SK-N-SH treated with all-trans-retinoic acid at 6 μM for 48 hours (cell line): Measurements from ENCODE around the gene SGIP1.

Source experiments
- ARNTL ChIP-seq: fragments of 450-650 bp; formaldehyde crosslinking; IDR thresholded peaks from 2 replicates; pipeline ENCODE4 v1.5.0; 2020; ENCODE audit warnings: low read depth, mild to moderate bottlenecking, moderate library complexity, borderline replicate concordance
- ESRRG ChIP-seq: fragments of 250-450 bp; sonication (Bioruptor Pico); IDR thresholded peaks from 2 replicates; pipeline ENCODE4 v1.6.1; 2021; ENCODE audit warnings: mild to moderate bottlenecking
- ISL1 ChIP-seq: fragments of 250-450 bp; sonication (Bioruptor Pico); IDR thresholded peaks from 2 replicates; pipeline ENCODE4 v2.1.2; 2022; ENCODE audit warnings: mild to moderate bottlenecking, moderate library complexity
- OSR1 ChIP-seq: fragments of 250-450 bp; sonication (Bioruptor Pico); IDR thresholded peaks from 2 replicates; pipeline ENCODE4 v1.8.0; 2022; ENCODE audit warnings: moderate library complexity, mild to moderate bottlenecking, inconsistent platforms
- RARB ChIP-seq: fragments of 250-450 bp; sonication (Bioruptor Pico); IDR thresholded peaks from 2 replicates; pipeline ENCODE4 v1.8.0; 2021; ENCODE audit warnings: mild to moderate bottlenecking, moderate library complexity
- TOX ChIP-seq: fragments of 250-450 bp; sonication (Bioruptor Pico); IDR thresholded peaks from 2 replicates; pipeline ENCODE4 v1.8.0; 2021; ENCODE audit warnings: mild to moderate bottlenecking, moderate library complexity, borderline replicate concordance
- ZC3H10 ChIP-seq: fragments of 250-450 bp; sonication (Bioruptor Pico); IDR thresholded peaks from 2 replicates; pipeline ENCODE4 v1.5.1; 2021; ENCODE audit warnings: mild to moderate bottlenecking, moderate library complexity
- ZFP3 ChIP-seq: fragments of 250-450 bp; sonication (Bioruptor Pico); IDR thresholded peaks from 2 replicates; pipeline ENCODE4 v1.5.0; 2020; ENCODE audit warnings: mild to moderate bottlenecking, moderate library complexity
- ZFP30 ChIP-seq: fragments of 450-650 bp; formaldehyde crosslinking; IDR thresholded peaks from 2 replicates; pipeline ENCODE4 v1.5.0; 2022; ENCODE audit warnings: mild to moderate bottlenecking, moderate library complexity
- ZNF70 ChIP-seq: fragments of 450-650 bp; formaldehyde crosslinking; IDR thresholded peaks from 2 replicates; pipeline ENCODE4 v1.5.0; 2020; ENCODE audit warnings: mild to moderate bottlenecking, moderate library complexity
- ZNF8 ChIP-seq: fragments of 450-650 bp; formaldehyde crosslinking; IDR thresholded peaks from 2 replicates; pipeline ENCODE4 v1.5.0; 2020; ENCODE audit warnings: mild to moderate bottlenecking, moderate library complexity
- TF ChIP-seq, protein P1 (sequence below): fragments of 250-450 bp; sonication (Bioruptor Pico); IDR thresholded peaks from 2 replicates; pipeline ENCODE4 v1.5.1; 2020; ENCODE audit warnings: low read depth, mild to moderate bottlenecking, moderate library complexity
- TF ChIP-seq, protein P2 (sequence below): fragments of 250-450 bp; sonication (Bioruptor Pico); IDR thresholded peaks from 2 replicates; pipeline ENCODE4 v1.8.0; 2020; ENCODE audit warnings: mild to moderate bottlenecking, moderate library complexity, borderline replicate concordance

DNA sequence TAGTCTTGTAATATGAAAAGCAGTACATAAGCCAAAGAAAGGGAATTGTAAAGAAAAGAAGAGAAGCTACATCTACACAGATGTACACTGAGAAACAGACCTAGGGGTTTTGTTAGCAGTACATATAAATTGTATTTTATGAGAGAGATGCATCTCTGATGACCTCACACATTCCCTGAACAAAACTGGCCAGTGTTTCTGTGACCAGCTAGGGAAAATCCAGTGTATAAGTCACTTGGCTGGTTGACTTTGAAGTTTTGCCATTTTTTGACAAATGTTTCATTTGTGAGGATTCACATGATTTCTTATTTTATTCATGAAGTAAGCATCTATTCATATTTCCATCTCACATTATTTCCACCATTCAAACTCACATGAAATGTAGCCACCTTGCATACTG is 190.0 kb downstream of the SGIP1 start:
- TF ChIP-seq ZFP30 (CRISPR knock-in tag) = no peak
- no peak for TF ChIP-seq ZNF8 (CRISPR knock-in tag)
- TF ChIP-seq OSR1 (CRISPR knock-in tag) = no peak
- no peak for TF ChIP-seq ISL1 (CRISPR knock-in tag)
- TF ChIP-seq, protein P1, sequence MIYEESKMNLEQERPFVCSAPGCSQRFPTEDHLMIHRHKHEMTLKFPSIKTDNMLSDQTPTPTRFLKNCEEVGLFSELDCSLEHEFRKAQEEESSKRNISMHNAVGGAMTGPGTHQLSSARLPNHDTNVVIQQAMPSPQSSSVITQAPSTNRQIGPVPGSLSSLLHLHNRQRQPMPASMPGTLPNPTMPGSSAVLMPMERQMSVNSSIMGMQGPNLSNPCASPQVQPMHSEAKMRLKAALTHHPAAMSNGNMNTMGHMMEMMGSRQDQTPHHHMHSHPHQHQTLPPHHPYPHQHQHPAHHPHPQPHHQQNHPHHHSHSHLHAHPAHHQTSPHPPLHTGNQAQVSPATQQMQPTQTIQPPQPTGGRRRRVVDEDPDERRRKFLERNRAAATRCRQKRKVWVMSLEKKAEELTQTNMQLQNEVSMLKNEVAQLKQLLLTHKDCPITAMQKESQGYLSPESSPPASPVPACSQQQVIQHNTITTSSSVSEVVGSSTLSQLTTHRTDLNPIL (CRISPR knock-in tag) = no peak
- no peak for TF ChIP-seq TOX (CRISPR knock-in tag)
- no peak for TF ChIP-seq ARNTL
- no peak for TF ChIP-seq ESRRG
- TF ChIP-seq ZC3H10 = no peak
- no peak for TF ChIP-seq RARB (CRISPR knock-in tag)
- no peak for TF ChIP-seq ZFP3 (CRISPR knock-in tag)
- TF ChIP-seq, protein P2, sequence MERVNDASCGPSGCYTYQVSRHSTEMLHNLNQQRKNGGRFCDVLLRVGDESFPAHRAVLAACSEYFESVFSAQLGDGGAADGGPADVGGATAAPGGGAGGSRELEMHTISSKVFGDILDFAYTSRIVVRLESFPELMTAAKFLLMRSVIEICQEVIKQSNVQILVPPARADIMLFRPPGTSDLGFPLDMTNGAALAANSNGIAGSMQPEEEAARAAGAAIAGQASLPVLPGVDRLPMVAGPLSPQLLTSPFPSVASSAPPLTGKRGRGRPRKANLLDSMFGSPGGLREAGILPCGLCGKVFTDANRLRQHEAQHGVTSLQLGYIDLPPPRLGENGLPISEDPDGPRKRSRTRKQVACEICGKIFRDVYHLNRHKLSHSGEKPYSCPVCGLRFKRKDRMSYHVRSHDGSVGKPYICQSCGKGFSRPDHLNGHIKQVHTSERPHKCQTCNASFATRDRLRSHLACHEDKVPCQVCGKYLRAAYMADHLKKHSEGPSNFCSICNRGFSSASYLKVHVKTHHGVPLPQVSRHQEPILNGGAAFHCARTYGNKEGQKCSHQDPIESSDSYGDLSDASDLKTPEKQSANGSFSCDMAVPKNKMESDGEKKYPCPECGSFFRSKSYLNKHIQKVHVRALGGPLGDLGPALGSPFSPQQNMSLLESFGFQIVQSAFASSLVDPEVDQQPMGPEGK (CRISPR knock-in tag) = no peak
- TF ChIP-seq ZNF70 (CRISPR knock-in tag) = no peak
